Epithelial cell of esophagus (primary cell): ENCODE data around the gene FAM200B.

Experiments
- DNase-seq: peaks from one replicate; pipeline ENCODE4 v3.0.0; 2010; ENCODE audit warnings: low read depth
- H3K4me3 ChIP-seq: 2 replicates; pipeline ENCODE4 v1.5.1; 2011; ENCODE audit warnings: mild to moderate bottlenecking, low read length, control low read depth
- TF ChIP-seq, protein P1 (sequence below): IDR thresholded peaks from 2 replicates; pipeline ENCODE4 v1.5.1; 2011; ENCODE audit warnings: low read depth, mild to moderate bottlenecking, low read length, control low read depth, inconsistent platforms; ENCODE audit not compliant: insufficient read depth; ENCODE audit errors: missing control alignments

FAM200B gene

GRCh38 chr4:15717657-15718416, 36.2 kb downstream of the FAM200B start:
- H3K4me3 ChIP-seq = no peak overlapping the region
- TF ChIP-seq, protein P1, sequence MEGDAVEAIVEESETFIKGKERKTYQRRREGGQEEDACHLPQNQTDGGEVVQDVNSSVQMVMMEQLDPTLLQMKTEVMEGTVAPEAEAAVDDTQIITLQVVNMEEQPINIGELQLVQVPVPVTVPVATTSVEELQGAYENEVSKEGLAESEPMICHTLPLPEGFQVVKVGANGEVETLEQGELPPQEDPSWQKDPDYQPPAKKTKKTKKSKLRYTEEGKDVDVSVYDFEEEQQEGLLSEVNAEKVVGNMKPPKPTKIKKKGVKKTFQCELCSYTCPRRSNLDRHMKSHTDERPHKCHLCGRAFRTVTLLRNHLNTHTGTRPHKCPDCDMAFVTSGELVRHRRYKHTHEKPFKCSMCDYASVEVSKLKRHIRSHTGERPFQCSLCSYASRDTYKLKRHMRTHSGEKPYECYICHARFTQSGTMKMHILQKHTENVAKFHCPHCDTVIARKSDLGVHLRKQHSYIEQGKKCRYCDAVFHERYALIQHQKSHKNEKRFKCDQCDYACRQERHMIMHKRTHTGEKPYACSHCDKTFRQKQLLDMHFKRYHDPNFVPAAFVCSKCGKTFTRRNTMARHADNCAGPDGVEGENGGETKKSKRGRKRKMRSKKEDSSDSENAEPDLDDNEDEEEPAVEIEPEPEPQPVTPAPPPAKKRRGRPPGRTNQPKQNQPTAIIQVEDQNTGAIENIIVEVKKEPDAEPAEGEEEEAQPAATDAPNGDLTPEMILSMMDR = no peak
- DNase-seq = no peak

DNA sequence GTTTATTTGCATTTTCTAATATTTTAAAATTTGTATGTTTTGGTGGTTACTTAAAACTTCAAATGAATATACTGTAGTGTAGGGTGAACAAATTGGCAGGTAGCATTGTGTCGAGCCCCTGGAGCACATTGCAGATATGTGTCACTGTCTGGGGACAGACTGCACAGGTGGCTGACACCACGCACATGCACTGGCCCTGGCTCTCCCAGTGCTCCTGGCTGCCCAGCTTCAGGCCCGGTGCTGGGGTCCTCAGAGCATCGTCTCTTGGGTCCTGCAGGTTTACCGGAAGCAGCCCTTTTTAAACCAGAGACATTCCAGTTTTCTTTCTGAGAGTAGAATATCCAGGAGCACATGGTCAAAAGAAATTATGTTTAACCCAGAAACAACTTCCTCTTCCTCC, 36.8 kb downstream of the FAM200B start:
- DNase-seq = no peak
- TF ChIP-seq, protein P1 = no peak
- H3K4me3 ChIP-seq = no peak overlapping the region

GRCh38 chr4:15718959-15719358, 37.3 kb downstream of the FAM200B start:
- H3K4me3 ChIP-seq = no peak overlapping the region
- DNase-seq = no peak
- TF ChIP-seq, protein P1 = no peak

- no peak for DNase-seq
- H3K4me3 ChIP-seq = no peak overlapping the region
- TF ChIP-seq, protein P1 = no peak
Observed at GRCh38 chr4:15719506-15719905, 37.9 kb downstream of the FAM200B start.

GRCh38 chr4:15720851-15721250, 39.2 kb downstream of the FAM200B start:
- no peak for DNase-seq
- TF ChIP-seq, protein P1 = no peak
- H3K4me3 ChIP-seq = no peak overlapping the region

DNA sequence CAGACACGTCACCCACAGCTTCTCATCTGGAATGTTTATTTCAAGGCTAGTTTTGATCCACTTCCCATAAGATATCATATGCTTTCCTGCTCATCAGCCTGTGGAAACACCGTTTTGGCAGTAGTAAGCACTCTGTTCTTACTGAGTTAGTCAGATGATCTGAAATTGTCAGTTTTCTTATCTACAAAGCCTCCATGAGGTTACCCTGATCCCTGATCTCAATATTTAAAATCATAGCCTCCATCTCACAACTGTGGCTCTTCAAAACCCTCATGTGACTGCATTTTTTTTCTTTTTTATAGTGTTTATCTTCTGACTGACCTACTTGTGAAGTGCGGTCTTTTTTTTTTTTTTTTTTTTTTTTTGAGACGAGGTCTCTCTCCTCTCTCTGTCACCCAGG, 44.0 kb downstream of the FAM200B start:
- TF ChIP-seq, protein P1 = no peak

More for the DNA sequence above, 44.0 kb downstream of the FAM200B start:
- no peak overlapping the region for H3K4me3 ChIP-seq
- DNase-seq = no peak
